Measurements from ENCODE around the gene RUNX1. TPM values are rescaled to one million over a fixed set of nuclear protein-coding genes. Genes with fewer than 3 reads are reported as not detected.

RUNX1 gene
- total and polyA plus RNA-seq, 4 experiments from 2014 or later, result 6.0 to 96.3 (median 56.4) TPM

- Mint-ChIP-seq H3K9me3 (no peaks in the 10 kb centered on the region), H3K36me3 (peaks cover 30 to 32% of the 10 kb centered on the region in 2 donors), H3K27me3 (no peaks in the 10 kb centered on the region), H3K4me1 (peaks cover 80 to 98% (median 89%) of the 10 kb centered on the region in 4 donors), H3K27ac (peak overlapping the region in 5 of 7 donors; percentile 67 to 90 (median 71)), H3K4me3 (peak overlapping the region in 2 of 8 donors; percentile 20 to 32)
- H3K36me3 ChIP-seq (ENCODE audit: insufficient read depth, low read length), result no peaks in the 10 kb centered on the region
- DNase-seq, result no peak
- ChIA-PET POLR2A (ENCODE audit: partially characterized antibody) (interaction anchor here (2.6 to 2.7 kb wide), 2 partner anchors 17 to 19 kb away, joined by 10 to 12 read pairs; no protein-coding TSS in a partner anchor), CTCF (ENCODE audit: partially characterized antibody) (interaction anchor here (1.7 kb wide), 1 partner anchor 61 kb away, joined by 4 read pairs; no protein-coding TSS in a partner anchor)
- H3K9me3 ChIP-seq (ENCODE audit: control insufficient read depth in 1 of 2, low read length in 2 of 2), result no peaks in the 10 kb centered on the region
- no peak overlapping the region for H3K4me3 ChIP-seq (ENCODE audit: low read length in 2 of 2)
- H3K27ac ChIP-seq (ENCODE audit: low read depth, low read length), result no peak overlapping the region
- H3K27me3 ChIP-seq (ENCODE audit: insufficient read depth, low read length), result no peaks in the 10 kb centered on the region
- H3K4me1 ChIP-seq (ENCODE audit: insufficient read depth, low read length), result peaks cover 97% of the 10 kb centered on the region
- intact Hi-C loops (cut with micrococcal nuclease), result loop anchor here (2.0 kb wide), 1 partner anchor 15 kb away; no protein-coding TSS in a partner anchor
These were observed 41.8 kb downstream of the RUNX1 start for GRCh38 chr21:35007348-35007747.

GRCh38 chr21:35006771-35007170 lies 42.3 kb downstream of the RUNX1 start:
- no peak overlapping the region for H3K27ac ChIP-seq (ENCODE audit: low read depth, low read length)
- no peaks in the 10 kb centered on the region for H3K27me3 Mint-ChIP-seq
- H3K36me3 Mint-ChIP-seq, result peaks cover 30 to 34% of the 10 kb centered on the region in 2 donors
- no peaks in the 10 kb centered on the region for H3K9me3 Mint-ChIP-seq
- peak overlapping the region in 2 of 8 donors; percentile 20 to 44 for H3K4me3 Mint-ChIP-seq
- POLR2A ChIA-PET (ENCODE audit: partially characterized antibody), result interaction anchor here (0.9 to 2.7 kb wide), 3 partner anchors 17 to 42 kb away, joined by 3 to 12 read pairs (median 10); no protein-coding TSS in a partner anchor
- H3K4me1 ChIP-seq (ENCODE audit: insufficient read depth, low read length), result peaks cover 91% of the 10 kb centered on the region
- DNase-seq, result no peak
- peaks cover 79 to 97% (median 88%) of the 10 kb centered on the region in 4 donors for H3K4me1 Mint-ChIP-seq
- no peak overlapping the region for H3K4me3 ChIP-seq (ENCODE audit: low read length in 2 of 2)
- H3K27me3 ChIP-seq (ENCODE audit: insufficient read depth, low read length), result no peaks in the 10 kb centered on the region
- intact Hi-C loops (cut with micrococcal nuclease), result loop anchor here (2.0 kb wide), 1 partner anchor 16 kb away; no protein-coding TSS in a partner anchor
- CTCF ChIA-PET (ENCODE audit: partially characterized antibody), result interaction anchor here (1.3 to 1.7 kb wide), 2 partner anchors 44 to 60 kb away, joined by 3 to 4 read pairs; no protein-coding TSS in a partner anchor
- no peaks in the 10 kb centered on the region for H3K36me3 ChIP-seq (ENCODE audit: insufficient read depth, low read length)
- no peaks in the 10 kb centered on the region for H3K9me3 ChIP-seq (ENCODE audit: control insufficient read depth in 1 of 2, low read length in 2 of 2)
- peak overlapping the region in 6 of 7 donors; percentile 23 to 75 (median 56) for H3K27ac Mint-ChIP-seq

- Mint-ChIP-seq H3K27ac (peak overlapping the region; percentile 24 to 85 (median 50)), H3K9me3 (no peaks in the 10 kb centered on the region), H3K4me1 (peaks cover 76 to 97% (median 87%) of the 10 kb centered on the region in 4 donors), H3K27me3 (no peaks in the 10 kb centered on the region), H3K4me3 (peak overlapping the region in 2 of 8 donors; percentile 20 to 44), H3K36me3 (peaks cover 30 to 34% of the 10 kb centered on the region in 2 donors)
- Histone ChIP-seq H3K4me3 (ENCODE audit: low read length in 2 of 2) (no peak overlapping the region), H3K4me1 (ENCODE audit: insufficient read depth, low read length) (peaks cover 91% of the 10 kb centered on the region), H3K27me3 (ENCODE audit: insufficient read depth, low read length) (no peaks in the 10 kb centered on the region), H3K9me3 (ENCODE audit: control insufficient read depth in 1 of 2, low read length in 2 of 2) (no peaks in the 10 kb centered on the region), H3K27ac (ENCODE audit: low read depth, low read length) (no peak overlapping the region), H3K36me3 (ENCODE audit: insufficient read depth, low read length) (no peaks in the 10 kb centered on the region)
- DNase-seq, result no peak
- ChIA-PET POLR2A (ENCODE audit: partially characterized antibody) (interaction anchor here (0.6 to 2.7 kb wide), 4 partner anchors 16 to 45 kb away, joined by 3 to 12 read pairs (median 6); no protein-coding TSS in a partner anchor), CTCF (ENCODE audit: partially characterized antibody) (interaction anchor here (1.2 to 1.7 kb wide), 3 partner anchors 23 to 59 kb away, joined by 3 to 5 read pairs (median 4); no protein-coding TSS in a partner anchor)
- intact Hi-C loops (cut with micrococcal nuclease), result loop anchor here (2.0 kb wide), 1 partner anchor 17 kb away; no protein-coding TSS in a partner anchor
These were observed 42.9 kb downstream of the RUNX1 start for GRCh38 chr21:35006248-35006647.

- Mint-ChIP-seq H3K4me1 (peaks cover 74 to 97% (median 86%) of the 10 kb centered on the region in 4 donors), H3K4me3 (peak overlapping the region in 4 of 8 donors; percentile 1 to 38 (median 36)), H3K27ac (peak overlapping the region in 6 of 7 donors; percentile 24 to 85 (median 58)), H3K9me3 (no peaks in the 10 kb centered on the region), H3K36me3 (peaks cover 30 to 34% of the 10 kb centered on the region in 2 donors), H3K27me3 (no peaks in the 10 kb centered on the region)
- DNase-seq, result no peak
- ChIA-PET CTCF (ENCODE audit: partially characterized antibody) (interaction anchor here (1.2 to 1.7 kb wide), 3 partner anchors 22 to 59 kb away, joined by 3 to 5 read pairs (median 4); no protein-coding TSS in a partner anchor), POLR2A (ENCODE audit: partially characterized antibody) (interaction anchor here (0.6 to 2.7 kb wide), 5 partner anchors 15 to 46 kb away, joined by 3 to 17 read pairs (median 10); no protein-coding TSS in a partner anchor)
- intact Hi-C loops (cut with micrococcal nuclease), result loop anchor here (2.0 kb wide), 2 partner anchors 17 kb away; no protein-coding TSS in a partner anchor
- no peaks in the 10 kb centered on the region for H3K27me3 ChIP-seq (ENCODE audit: insufficient read depth, low read length)
- H3K36me3 ChIP-seq (ENCODE audit: insufficient read depth, low read length), result no peaks in the 10 kb centered on the region
- no peaks in the 10 kb centered on the region for H3K9me3 ChIP-seq (ENCODE audit: control insufficient read depth in 1 of 2, low read length in 2 of 2)
- peaks cover 87% of the 10 kb centered on the region for H3K4me1 ChIP-seq (ENCODE audit: insufficient read depth, low read length)
- H3K4me3 ChIP-seq (ENCODE audit: low read length in 2 of 2), result no peak overlapping the region
- H3K27ac ChIP-seq (ENCODE audit: low read depth, low read length), result no peak overlapping the region
These were observed 43.4 kb downstream of the RUNX1 start for GRCh38 chr21:35005560-35006224.

GRCh38 chr21:35005077-35005476 lies 44.0 kb downstream of the RUNX1 start:
- POLR2A ChIA-PET (ENCODE audit: partially characterized antibody), result interaction anchor here (1.1 to 2.7 kb wide), 4 partner anchors 15 to 43 kb away, joined by 3 to 17 read pairs (median 11); no protein-coding TSS in a partner anchor
- Histone ChIP-seq H3K4me1 (ENCODE audit: insufficient read depth, low read length) (peaks cover 84% of the 10 kb centered on the region), H3K27ac (ENCODE audit: low read depth, low read length) (no peak overlapping the region), H3K36me3 (ENCODE audit: insufficient read depth, low read length) (no peaks in the 10 kb centered on the region), H3K4me3 (ENCODE audit: low read length in 2 of 2) (no peak overlapping the region), H3K27me3 (ENCODE audit: insufficient read depth, low read length) (no peaks in the 10 kb centered on the region), H3K9me3 (ENCODE audit: control insufficient read depth in 1 of 2, low read length in 2 of 2) (no peaks in the 10 kb centered on the region)
- Mint-ChIP-seq H3K27ac (peak overlapping the region; percentile 3 to 50 (median 30)), H3K9me3 (no peaks in the 10 kb centered on the region), H3K36me3 (peaks cover 30 to 32% of the 10 kb centered on the region in 2 donors), H3K27me3 (no peaks in the 10 kb centered on the region), H3K4me1 (peaks cover 74 to 97% (median 84%) of the 10 kb centered on the region in 4 donors), H3K4me3 (peak overlapping the region in 4 of 8 donors; percentile 1 to 12 (median 6))
- intact Hi-C loops (cut with micrococcal nuclease), result loop anchor here (2.0 kb wide), 1 partner anchor 16 kb away; no protein-coding TSS in a partner anchor
- no peak for DNase-seq
- CTCF ChIA-PET (ENCODE audit: partially characterized antibody), result interaction anchor here (1.2 kb wide), 1 partner anchor 22 kb away, joined by 5 read pairs; no protein-coding TSS in a partner anchor

GRCh38 chr21:35004314-35004713 lies 44.8 kb downstream of the RUNX1 start:
- Mint-ChIP-seq H3K27me3 (no peaks in the 10 kb centered on the region), H3K4me3 (peak overlapping the region in 2 of 8 donors; percentile 1 to 8), H3K9me3 (no peaks in the 10 kb centered on the region), H3K27ac (peak overlapping the region in 2 of 7 donors; percentile 3 to 23), H3K4me1 (peaks cover 78 to 97% (median 87%) of the 10 kb centered on the region in 4 donors), H3K36me3 (peaks cover 32 to 35% of the 10 kb centered on the region in 2 donors)
- Histone ChIP-seq H3K36me3 (ENCODE audit: insufficient read depth, low read length) (no peaks in the 10 kb centered on the region), H3K27ac (ENCODE audit: low read depth, low read length) (no peak overlapping the region), H3K9me3 (ENCODE audit: control insufficient read depth in 1 of 2, low read length in 2 of 2) (no peaks in the 10 kb centered on the region), H3K4me3 (ENCODE audit: low read length in 2 of 2) (no peak overlapping the region), H3K4me1 (ENCODE audit: insufficient read depth, low read length) (peaks cover 84% of the 10 kb centered on the region), H3K27me3 (ENCODE audit: insufficient read depth, low read length) (no peaks in the 10 kb centered on the region)
- ChIA-PET CTCF (ENCODE audit: partially characterized antibody) (interaction anchor here (1.0 to 1.7 kb wide), 2 partner anchors 15 to 20 kb away, joined by 3 to 6 read pairs; no protein-coding TSS in a partner anchor), POLR2A (ENCODE audit: partially characterized antibody) (interaction anchor here (1.0 to 2.6 kb wide), 6 partner anchors 16 to 43 kb away, joined by 3 to 17 read pairs (median 4); no protein-coding TSS in a partner anchor)
- no peak for DNase-seq
- intact Hi-C loops (cut with micrococcal nuclease), result loop anchor here (2.0 kb wide), 1 partner anchor 16 kb away; no protein-coding TSS in a partner anchor
